ENCODE data around the gene LRMDA.

LRMDA gene

GRCh38 chr10:76315240-76315639 lies 883.8 kb downstream of the LRMDA start:
- no peak for TF ChIP-seq CTCF (conservative IDR thresholded peaks at IDR 0.05; ENCODE audit: low read depth, low read length)

DNA sequence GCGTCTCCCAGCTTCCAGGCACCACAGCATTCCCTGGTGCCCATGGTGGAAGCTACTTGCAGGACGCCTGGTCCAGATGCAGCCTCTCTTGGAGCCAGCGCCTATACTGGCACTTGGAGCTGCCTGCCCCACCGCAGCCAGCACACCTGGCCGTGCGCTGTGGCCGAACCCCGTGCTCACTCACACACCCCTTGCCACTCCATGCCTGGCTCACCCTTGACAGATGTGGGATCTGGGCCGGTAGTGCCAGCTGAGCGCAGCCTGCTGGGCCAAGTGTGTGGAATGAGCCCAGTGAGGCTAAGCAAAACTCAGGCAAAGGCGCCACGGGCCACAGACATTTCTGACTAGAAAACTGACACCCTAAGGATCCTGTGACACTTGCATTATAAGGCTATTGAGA lies 884.8 kb downstream of the LRMDA start:
- no peaks in the 10 kb centered on the region for H4K20me1 ChIP-seq (ENCODE audit: insufficient read depth)
- no peaks in the 10 kb centered on the region for H3K4me1 ChIP-seq (ENCODE audit: low read depth, poor library complexity, severe bottlenecking)
- H3K27ac ChIP-seq: no peak overlapping the region
- no peak overlapping the region for H3K4me3 ChIP-seq (IDR thresholded peaks at IDR 0.05; ENCODE audit: insufficient read depth, low read depth, low read length)
- H2AFZ ChIP-seq (ENCODE audit: low read depth): no peak overlapping the region
- no peak overlapping the region for H3K9ac ChIP-seq
- H3K36me3 ChIP-seq (ENCODE audit: insufficient read depth): no peaks in the 10 kb centered on the region
- TF ChIP-seq CTCF (conservative IDR thresholded peaks at IDR 0.05; ENCODE audit: low read depth, low read length): no peak
- H3K27me3 ChIP-seq (ENCODE audit: insufficient read depth, low read depth): no peaks in the 10 kb centered on the region
- no peaks in the 10 kb centered on the region for H3K79me2 ChIP-seq (ENCODE audit: insufficient read depth, low read depth)
- no peak overlapping the region for H3K4me2 ChIP-seq

More at GRCh38 chr10:76315240-76315639, 883.8 kb downstream of the LRMDA start:
- H3K4me1 ChIP-seq (ENCODE audit: low read depth, poor library complexity, severe bottlenecking): no peaks in the 10 kb centered on the region
- H4K20me1 ChIP-seq (ENCODE audit: insufficient read depth): no peaks in the 10 kb centered on the region
- no peak overlapping the region for H2AFZ ChIP-seq (ENCODE audit: low read depth)
- H3K4me3 ChIP-seq (IDR thresholded peaks at IDR 0.05; ENCODE audit: insufficient read depth, low read depth, low read length): no peak overlapping the region
- H3K9ac ChIP-seq: no peak overlapping the region
- no peak overlapping the region for H3K27ac ChIP-seq
- H3K4me2 ChIP-seq: no peak overlapping the region
- H3K79me2 ChIP-seq (ENCODE audit: insufficient read depth, low read depth): no peaks in the 10 kb centered on the region
- H3K36me3 ChIP-seq (ENCODE audit: insufficient read depth): no peaks in the 10 kb centered on the region
- H3K27me3 ChIP-seq (ENCODE audit: insufficient read depth, low read depth): no peaks in the 10 kb centered on the region

DNA sequence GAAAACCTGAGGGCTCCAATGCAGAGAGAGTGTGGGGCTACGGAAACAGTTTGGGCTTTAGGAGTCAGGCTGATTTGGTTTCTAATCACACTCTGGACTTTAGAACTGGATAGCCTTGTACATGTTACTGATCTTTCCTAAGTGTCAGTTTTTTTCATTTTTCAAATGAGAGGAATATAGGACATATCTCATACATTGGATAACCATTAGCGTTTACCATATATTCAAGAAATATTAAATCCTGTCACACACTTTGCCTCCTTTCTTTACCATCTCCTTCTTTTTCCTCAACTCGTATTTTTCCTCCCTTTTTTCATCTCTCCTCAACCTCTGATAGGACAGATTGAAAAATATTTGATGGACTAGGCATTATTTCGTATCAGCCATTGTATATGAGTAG lies 885.7 kb downstream of the LRMDA start:
- H4K20me1 ChIP-seq (ENCODE audit: insufficient read depth): no peaks in the 10 kb centered on the region
- no peaks in the 10 kb centered on the region for H3K79me2 ChIP-seq (ENCODE audit: insufficient read depth, low read depth)
- no peak for TF ChIP-seq CTCF (conservative IDR thresholded peaks at IDR 0.05; ENCODE audit: low read depth, low read length)
- no peak overlapping the region for H3K4me2 ChIP-seq
- no peaks in the 10 kb centered on the region for H3K4me1 ChIP-seq (ENCODE audit: low read depth, poor library complexity, severe bottlenecking)
- H2AFZ ChIP-seq (ENCODE audit: low read depth): no peak overlapping the region
- H3K27me3 ChIP-seq (ENCODE audit: insufficient read depth, low read depth): no peaks in the 10 kb centered on the region
- no peak overlapping the region for H3K9ac ChIP-seq
- H3K36me3 ChIP-seq (ENCODE audit: insufficient read depth): no peaks in the 10 kb centered on the region
- H3K4me3 ChIP-seq (IDR thresholded peaks at IDR 0.05; ENCODE audit: insufficient read depth, low read depth, low read length): no peak overlapping the region
- H3K27ac ChIP-seq: no peak overlapping the region

- H3K79me2 ChIP-seq (ENCODE audit: insufficient read depth, low read depth): no peaks in the 10 kb centered on the region
- no peak overlapping the region for H3K4me3 ChIP-seq (IDR thresholded peaks at IDR 0.05; ENCODE audit: insufficient read depth, low read depth, low read length)
- no peak for TF ChIP-seq CTCF (conservative IDR thresholded peaks at IDR 0.05; ENCODE audit: low read depth, low read length)
- no peak overlapping the region for H3K4me2 ChIP-seq
- no peaks in the 10 kb centered on the region for H3K36me3 ChIP-seq (ENCODE audit: insufficient read depth)
- H3K4me1 ChIP-seq (ENCODE audit: low read depth, poor library complexity, severe bottlenecking): no peaks in the 10 kb centered on the region
- H3K27ac ChIP-seq: no peak overlapping the region
- no peaks in the 10 kb centered on the region for H3K27me3 ChIP-seq (ENCODE audit: insufficient read depth, low read depth)
- H4K20me1 ChIP-seq (ENCODE audit: insufficient read depth): no peaks in the 10 kb centered on the region
- H2AFZ ChIP-seq (ENCODE audit: low read depth): no peak overlapping the region
- H3K9ac ChIP-seq: no peak overlapping the region
These were observed 886.8 kb downstream of the LRMDA start for GRCh38 chr10:76318211-76318610.
